Activated T-cell treated with anti-CD3 and anti-CD28 coated beads, Interleukin-2, amount 50 U/mL, for 24 hours (primary cell): Measurements from ENCODE around the gene PRR18.

ENCODE experiments used
- DNase-seq: peaks from one replicate; pipeline ENCODE4 v3.0.0-alpha.2; 2020
- H3K27ac Mint-ChIP-seq: 2 replicates; pipeline ENCODE4 v1.8.0; 2020; ENCODE audit warnings: mild to moderate bottlenecking, mixed read lengths
- H3K27me3 Mint-ChIP-seq: 2 replicates; pipeline ENCODE4 v1.8.0; 2020; ENCODE audit warnings: mixed read lengths
- H3K36me3 Mint-ChIP-seq: 2 replicates; pipeline ENCODE4 v1.8.0; 2020; ENCODE audit warnings: low read depth, mixed read lengths
- H3K4me1 Mint-ChIP-seq: 2 replicates; pipeline ENCODE4 v1.8.0; 2020; ENCODE audit warnings: low read depth, mixed read lengths
- H3K4me3 Mint-ChIP-seq: 2 replicates; pipeline ENCODE4 v1.8.0; 2020; ENCODE audit warnings: mild to moderate bottlenecking, moderate library complexity, mixed read lengths
- H3K9me3 Mint-ChIP-seq: 2 replicates; pipeline ENCODE4 v1.8.0; 2020; ENCODE audit warnings: mixed read lengths

The PRR18 gene

GRCh38 chr6:166281104-166281503, 27.1 kb downstream of the PRR18 start:
- peaks cover 9% of the 10 kb centered on the region for H3K27me3 Mint-ChIP-seq
- no peak overlapping the region for H3K27ac Mint-ChIP-seq
- no peaks in the 10 kb centered on the region for H3K9me3 Mint-ChIP-seq
- no peaks in the 10 kb centered on the region for H3K36me3 Mint-ChIP-seq
- peaks cover 3% of the 10 kb centered on the region for H3K4me1 Mint-ChIP-seq
- H3K4me3 Mint-ChIP-seq = no peak overlapping the region
- DNase-seq = no peak

GRCh38 chr6:166279393-166279679, 28.9 kb downstream of the PRR18 start:
- DNase-seq = no peak
- no peak overlapping the region for H3K4me3 Mint-ChIP-seq
- H3K27ac Mint-ChIP-seq = no peak overlapping the region
- peaks cover 9% of the 10 kb centered on the region for H3K27me3 Mint-ChIP-seq
- H3K9me3 Mint-ChIP-seq = no peaks in the 10 kb centered on the region
- H3K36me3 Mint-ChIP-seq = no peaks in the 10 kb centered on the region
- peaks cover 7% of the 10 kb centered on the region for H3K4me1 Mint-ChIP-seq

DNA sequence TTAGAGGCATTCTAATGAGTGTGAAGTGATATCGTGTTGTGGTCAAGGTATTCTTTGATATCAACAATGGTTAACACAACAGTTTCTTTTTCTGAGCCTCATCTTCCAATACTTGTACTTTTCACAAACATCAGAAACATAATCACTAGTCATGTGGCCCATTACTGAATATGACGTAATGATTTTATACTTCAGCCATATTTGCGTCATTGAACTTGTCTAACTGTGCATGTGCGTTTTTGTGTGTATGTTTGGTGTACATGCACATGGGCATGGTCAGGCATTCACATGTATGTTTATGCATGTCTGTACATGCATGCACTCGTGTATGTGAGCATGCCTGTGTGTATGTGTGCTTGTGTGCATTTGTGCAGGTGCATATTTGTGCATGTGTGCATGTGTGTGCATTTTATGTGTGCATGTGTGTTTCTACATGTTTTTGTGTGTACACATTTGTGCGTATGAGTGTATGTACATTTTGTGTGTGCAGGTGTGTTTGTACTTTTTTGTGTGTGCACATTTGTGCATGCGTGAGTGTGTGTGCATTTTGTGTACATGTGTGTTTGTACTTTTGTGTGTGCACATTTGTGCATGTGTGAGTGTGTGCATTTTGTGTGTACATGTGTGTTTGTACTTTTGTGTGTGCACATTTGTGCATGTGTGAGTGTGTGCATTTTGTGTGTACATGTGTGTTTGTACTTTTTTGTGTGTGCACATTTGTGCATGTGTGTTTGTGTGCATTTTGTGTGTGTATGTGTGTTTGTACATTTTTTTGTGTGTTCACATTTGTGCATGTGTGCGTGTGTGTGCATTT, 29.4 kb downstream of the PRR18 start:
- peaks cover 7% of the 10 kb centered on the region for H3K4me1 Mint-ChIP-seq
- H3K9me3 Mint-ChIP-seq = no peaks in the 10 kb centered on the region
- H3K36me3 Mint-ChIP-seq = no peaks in the 10 kb centered on the region
- H3K4me3 Mint-ChIP-seq = no peak overlapping the region
- DNase-seq = no peak
- peaks cover 8% of the 10 kb centered on the region for H3K27me3 Mint-ChIP-seq
- H3K27ac Mint-ChIP-seq = no peak overlapping the region

DNA sequence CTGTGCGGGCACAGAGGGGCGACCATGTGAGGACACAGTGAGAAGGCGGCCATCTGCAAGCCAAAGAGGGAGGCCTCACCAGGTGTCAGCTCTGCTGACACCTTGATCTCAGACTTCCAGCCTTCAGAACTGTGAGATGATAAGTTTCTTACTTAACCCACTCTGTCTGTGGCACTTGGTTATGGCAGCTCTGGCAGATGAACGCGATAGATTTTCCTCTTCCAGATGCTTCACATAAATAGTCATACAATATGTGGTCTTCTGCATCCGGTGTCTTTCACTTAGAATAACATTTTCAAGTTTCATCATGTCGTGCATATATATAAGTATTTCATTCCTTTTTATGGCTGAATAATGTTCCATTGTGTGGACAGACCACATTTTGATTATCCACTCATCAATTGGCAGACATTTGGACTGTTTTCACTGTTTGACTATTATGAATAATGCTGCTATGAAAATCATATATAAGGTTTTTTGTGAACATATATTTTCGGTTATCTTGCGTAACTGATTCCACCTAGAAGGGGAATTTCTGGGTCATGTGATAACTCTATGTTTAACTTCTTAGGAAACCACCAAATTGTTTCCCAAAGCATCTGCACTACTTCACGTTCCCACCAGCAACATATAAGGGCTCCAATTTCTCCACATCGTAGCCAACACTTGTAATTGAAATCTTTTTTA, 30.2 kb downstream of the PRR18 start:
- peaks cover 8% of the 10 kb centered on the region for H3K27me3 Mint-ChIP-seq
- H3K27ac Mint-ChIP-seq = no peak overlapping the region
- no peak overlapping the region for H3K4me3 Mint-ChIP-seq
- H3K9me3 Mint-ChIP-seq = no peaks in the 10 kb centered on the region
- no peak for DNase-seq
- no peaks in the 10 kb centered on the region for H3K36me3 Mint-ChIP-seq
- peaks cover 7% of the 10 kb centered on the region for H3K4me1 Mint-ChIP-seq

- peaks cover 8% of the 10 kb centered on the region for H3K27me3 Mint-ChIP-seq
- H3K4me1 Mint-ChIP-seq = peaks cover 7% of the 10 kb centered on the region
- DNase-seq = no peak
- H3K4me3 Mint-ChIP-seq = no peak overlapping the region
- H3K9me3 Mint-ChIP-seq = no peaks in the 10 kb centered on the region
- H3K27ac Mint-ChIP-seq = no peak overlapping the region
- H3K36me3 Mint-ChIP-seq = no peaks in the 10 kb centered on the region
Measured at GRCh38 chr6:166277018-166277417, 31.2 kb downstream of the PRR18 start.

DNA sequence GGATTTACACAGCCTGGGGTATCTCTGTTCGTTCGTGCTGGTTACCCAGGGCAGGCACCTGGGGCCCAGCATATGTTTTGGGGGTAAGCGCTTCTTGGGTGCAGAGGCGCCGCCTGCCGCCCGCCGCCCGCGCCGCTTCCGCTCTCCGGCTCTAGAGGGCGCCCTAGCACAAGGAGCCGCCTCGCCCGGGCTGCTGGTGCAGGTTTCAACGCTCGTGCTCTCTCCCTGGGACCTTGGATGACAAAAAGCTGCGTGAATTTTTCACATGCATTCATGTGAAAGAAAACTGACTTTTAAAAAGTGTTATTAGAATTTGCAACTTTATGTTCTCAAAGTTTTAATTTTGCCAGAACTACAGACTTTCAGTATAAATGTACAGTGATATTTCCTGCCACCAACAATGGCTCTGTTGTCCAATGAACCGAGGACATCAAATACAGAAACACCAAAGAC, 32.5 kb downstream of the PRR18 start:
- Mint-ChIP-seq H3K9me3 (no peaks in the 10 kb centered on the region), H3K36me3 (no peaks in the 10 kb centered on the region), H3K4me1 (peaks cover 7% of the 10 kb centered on the region), H3K27me3 (peaks cover 8% of the 10 kb centered on the region), H3K27ac (no peak overlapping the region), H3K4me3 (no peak overlapping the region)
- DNase-seq = peak; percentile 91

DNA sequence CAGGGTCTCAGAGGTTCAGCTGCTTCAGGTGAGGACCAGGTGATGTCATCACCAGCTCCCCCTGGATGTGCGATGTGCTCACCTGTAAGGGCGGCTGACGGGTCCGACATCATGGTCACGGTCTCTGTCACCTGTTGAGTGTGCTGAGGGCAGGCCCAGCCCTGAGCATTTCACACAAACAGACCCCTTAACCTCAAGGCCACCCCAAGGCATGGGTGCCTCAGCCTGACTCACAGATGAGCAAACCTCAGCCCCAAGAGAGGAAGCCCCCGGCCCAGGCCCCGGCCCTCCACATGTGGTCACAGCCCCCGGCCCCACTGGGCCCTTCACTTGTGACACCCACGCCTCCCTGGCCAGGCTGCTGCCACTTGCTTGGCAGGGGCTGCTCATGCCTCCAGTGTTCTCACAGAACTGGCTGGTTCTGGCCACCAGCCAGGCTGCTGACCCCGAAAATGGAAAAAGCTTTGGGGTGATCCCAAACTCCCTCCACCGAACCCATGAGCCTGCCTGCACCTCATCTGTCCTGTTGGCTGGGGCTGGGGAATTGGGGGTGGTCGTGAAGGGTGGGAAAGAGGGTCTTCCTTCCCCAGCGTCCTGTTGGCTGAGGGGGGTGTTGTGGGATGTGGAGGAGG, 33.3 kb downstream of the PRR18 start:
- H3K27me3 Mint-ChIP-seq = peaks cover 8% of the 10 kb centered on the region
- no peak for DNase-seq
- H3K27ac Mint-ChIP-seq = no peak overlapping the region
- peaks cover 7% of the 10 kb centered on the region for H3K4me1 Mint-ChIP-seq
- no peaks in the 10 kb centered on the region for H3K36me3 Mint-ChIP-seq
- no peak overlapping the region for H3K4me3 Mint-ChIP-seq
- H3K9me3 Mint-ChIP-seq = no peaks in the 10 kb centered on the region

DNA sequence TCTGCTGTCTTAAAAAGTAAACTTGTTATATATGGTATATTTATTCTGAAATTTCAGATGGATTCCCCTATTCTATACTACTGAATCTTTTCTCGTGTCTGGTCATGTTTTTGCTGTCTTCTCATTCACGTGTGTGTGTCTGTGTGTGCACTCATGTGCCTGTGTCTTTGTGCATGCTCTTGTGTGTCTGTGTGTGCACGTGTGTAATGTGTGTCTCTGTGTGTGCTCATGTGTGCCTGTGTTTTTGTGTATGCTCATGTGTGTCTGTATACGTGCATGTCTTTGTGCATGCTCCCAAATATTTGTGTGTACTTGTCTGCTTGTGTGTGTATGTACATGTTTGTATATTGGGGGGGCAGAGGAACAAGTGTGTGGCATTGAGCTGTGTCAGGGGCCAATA, 34.0 kb downstream of the PRR18 start:
- Mint-ChIP-seq H3K9me3 (no peaks in the 10 kb centered on the region), H3K27me3 (peaks cover 8% of the 10 kb centered on the region), H3K4me3 (no peak overlapping the region), H3K4me1 (peaks cover 7% of the 10 kb centered on the region), H3K36me3 (no peaks in the 10 kb centered on the region), H3K27ac (no peak overlapping the region)
- DNase-seq = no peak

DNA sequence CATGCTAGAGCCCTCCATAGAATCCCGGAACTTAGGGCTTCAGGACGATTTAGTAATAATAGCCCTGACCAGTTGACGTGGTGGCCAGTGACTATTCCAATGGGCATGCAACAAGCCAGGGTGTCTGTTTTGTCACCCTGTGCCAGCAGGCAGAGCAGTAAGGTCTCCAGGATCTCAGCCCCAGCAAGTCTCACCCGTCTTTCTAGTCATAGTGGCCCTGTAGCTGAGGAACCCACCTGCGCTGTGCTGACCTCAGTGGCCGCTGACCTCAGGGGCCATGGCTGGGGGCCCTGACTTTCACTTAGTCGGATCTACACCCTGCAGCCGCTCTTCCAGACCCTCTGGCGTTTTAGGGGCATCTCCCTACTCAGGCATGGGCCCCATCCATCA, 36.8 kb downstream of the PRR18 start:
- Mint-ChIP-seq H3K27me3 (peaks cover 5% of the 10 kb centered on the region), H3K4me3 (no peak overlapping the region), H3K27ac (no peak overlapping the region), H3K9me3 (no peaks in the 10 kb centered on the region), H3K36me3 (no peaks in the 10 kb centered on the region), H3K4me1 (peaks cover 3% of the 10 kb centered on the region)
- DNase-seq = no peak

DNA sequence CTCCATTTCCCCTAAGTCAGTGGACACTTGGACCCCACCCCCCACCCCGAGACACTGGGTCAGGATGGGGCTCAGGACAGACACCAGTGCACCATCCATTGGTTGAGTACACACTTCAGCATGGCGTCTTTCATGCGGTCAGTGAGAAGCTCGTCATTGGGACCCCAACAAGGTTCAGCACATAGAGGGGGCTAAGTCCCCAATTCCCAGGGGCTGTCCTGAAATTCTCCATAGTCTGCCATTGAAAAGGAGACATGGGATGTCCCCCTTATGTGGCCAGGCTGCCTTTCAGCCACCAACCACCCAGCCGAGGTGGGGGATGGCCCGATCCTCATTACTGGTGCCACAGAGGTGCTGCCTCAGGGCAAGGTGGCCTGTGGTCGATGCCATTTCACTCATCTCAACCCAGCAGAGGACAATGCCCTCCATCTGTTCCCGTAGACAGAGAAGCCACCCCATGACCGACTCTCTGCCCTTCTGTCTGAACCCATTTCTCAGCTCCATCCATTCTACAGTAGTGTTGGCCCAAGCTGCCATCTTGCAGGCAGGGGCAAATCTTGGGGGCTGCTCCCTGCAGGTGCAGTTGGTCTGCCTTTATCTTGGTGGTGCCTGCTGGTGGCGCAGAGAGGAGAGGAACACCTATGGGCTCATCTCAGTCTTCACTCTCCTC, 37.4 kb downstream of the PRR18 start:
- Mint-ChIP-seq H3K27ac (no peak overlapping the region), H3K9me3 (no peaks in the 10 kb centered on the region), H3K27me3 (peaks cover 1% of the 10 kb centered on the region), H3K4me3 (no peak overlapping the region), H3K36me3 (no peaks in the 10 kb centered on the region), H3K4me1 (peaks cover 2% of the 10 kb centered on the region)
- DNase-seq = no peak

GRCh38 chr6:166269301-166270039, 38.7 kb downstream of the PRR18 start:
- Mint-ChIP-seq H3K4me3 (no peak overlapping the region), H3K4me1 (no peaks in the 10 kb centered on the region), H3K27ac (no peak overlapping the region), H3K27me3 (no peaks in the 10 kb centered on the region), H3K36me3 (no peaks in the 10 kb centered on the region), H3K9me3 (no peaks in the 10 kb centered on the region)
- no peak for DNase-seq

DNA sequence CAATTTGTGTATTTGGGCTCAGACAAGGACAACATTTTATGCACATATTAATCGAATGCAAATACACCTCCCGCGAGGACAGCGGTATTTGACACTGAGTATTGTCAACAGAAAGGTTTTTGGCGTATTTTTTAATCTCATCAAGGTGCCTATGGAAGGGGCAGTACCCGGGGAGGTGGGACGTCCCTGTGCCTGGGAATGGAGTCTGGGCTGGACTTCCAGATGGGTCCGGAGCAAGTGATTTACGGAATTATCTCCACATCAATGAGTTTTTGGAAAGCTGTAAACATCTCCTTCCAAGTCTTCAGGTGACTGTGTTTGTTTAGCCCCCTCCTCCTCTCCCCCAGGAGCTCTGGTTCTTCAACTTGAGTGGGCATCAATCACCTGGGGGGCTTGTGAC, 39.8 kb downstream of the PRR18 start:
- Mint-ChIP-seq H3K27ac (no peak overlapping the region), H3K27me3 (no peaks in the 10 kb centered on the region), H3K4me3 (no peak overlapping the region), H3K4me1 (no peaks in the 10 kb centered on the region), H3K36me3 (no peaks in the 10 kb centered on the region), H3K9me3 (no peaks in the 10 kb centered on the region)
- DNase-seq = no peak

DNA sequence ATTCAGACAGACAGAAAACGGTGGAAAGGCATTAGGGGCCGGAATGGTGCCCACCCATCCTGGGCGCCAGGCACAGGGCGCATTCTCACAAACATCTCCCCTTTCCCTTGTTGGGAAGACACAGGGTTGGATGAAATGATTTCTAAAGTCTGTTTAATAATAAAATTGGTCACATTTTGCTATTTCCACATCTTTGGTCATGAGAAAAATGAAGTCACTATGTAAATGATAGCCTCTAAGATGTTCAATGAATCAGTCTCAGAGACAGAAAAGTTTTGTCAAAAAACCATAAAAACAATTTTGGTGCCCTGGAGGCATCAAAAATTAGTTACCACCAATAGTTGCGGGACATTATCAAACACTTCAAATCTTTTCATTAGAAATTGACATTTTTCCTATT, 40.7 kb downstream of the PRR18 start:
- no peaks in the 10 kb centered on the region for H3K27me3 Mint-ChIP-seq
- no peaks in the 10 kb centered on the region for H3K36me3 Mint-ChIP-seq
- H3K4me3 Mint-ChIP-seq = no peak overlapping the region
- H3K27ac Mint-ChIP-seq = no peak overlapping the region
- no peaks in the 10 kb centered on the region for H3K4me1 Mint-ChIP-seq
- H3K9me3 Mint-ChIP-seq = no peaks in the 10 kb centered on the region
- no peak for DNase-seq

GRCh38 chr6:166266336-166266735, 41.9 kb downstream of the PRR18 start:
- Mint-ChIP-seq H3K4me1 (no peaks in the 10 kb centered on the region), H3K27ac (no peak overlapping the region), H3K9me3 (no peaks in the 10 kb centered on the region), H3K27me3 (no peaks in the 10 kb centered on the region), H3K36me3 (no peaks in the 10 kb centered on the region), H3K4me3 (no peak overlapping the region)
- DNase-seq = no peak
